Smooth muscle cell (in vitro differentiated cells): ENCODE results near the gene PLB1. TPM values are rescaled to one million over a fixed set of nuclear protein-coding genes. Genes with fewer than 3 reads are reported as not detected.
A peak's percentile ranks its signal among the peaks of the same experiment; 100 is the strongest.

Experiments used
- DNase-seq: peaks from one replicate; lab custom pipeline; 2025; ENCODE audit not compliant: unreplicated experiment; lab: John Stamatoyannopoulos, UW
- H2AFZ ChIP-seq: fragments of 200-600 bp; sonication (generic); 2 replicates; pipeline ENCODE4 v1.6.0; 2016; ENCODE audit warnings: antibody characterized with exemption, low read depth, mild to moderate bottlenecking
- H3F3A ChIP-seq: fragments of 200-600 bp; sonication (generic); 2 replicates; pipeline ENCODE4 v1.6.0; 2017; ENCODE audit warnings: antibody characterized with exemption, low read depth
- H3K27ac ChIP-seq: fragments of 200-600 bp; sonication (generic); 2 replicates; pipeline ENCODE4 v1.5.1; 2016; ENCODE audit warnings: low read depth, mild to moderate bottlenecking
- H3K27me3 ChIP-seq: fragments of 200-600 bp; sonication (generic); 2 replicates; pipeline ENCODE4 v1.6.1; 2016; ENCODE audit warnings: low read depth, mild to moderate bottlenecking
- H3K36me3 ChIP-seq: fragments of 200-600 bp; sonication (generic); 2 replicates; pipeline ENCODE4 v1.5.1; 2016; ENCODE audit warnings: low read depth
- H3K4me1 ChIP-seq: fragments of 200-600 bp; sonication (generic); 2 replicates; pipeline ENCODE4 v1.5.1; 2016; ENCODE audit warnings: low read depth
- H3K4me2 ChIP-seq: fragments of 200-600 bp; sonication (generic); 2 replicates; pipeline ENCODE4 v1.6.0; 2016; ENCODE audit warnings: mild to moderate bottlenecking
- H3K4me3 ChIP-seq: fragments of 200-600 bp; sonication (generic); 2 replicates; pipeline ENCODE4 v1.5.1; 2016; ENCODE audit warnings: mild to moderate bottlenecking
- H3K79me2 ChIP-seq: fragments of 200-600 bp; sonication (generic); 2 replicates; pipeline ENCODE4 v1.6.0; 2016; ENCODE audit warnings: low read depth, mild to moderate bottlenecking
- H3K9ac ChIP-seq: fragments of 200-600 bp; sonication (generic); 2 replicates; pipeline ENCODE4 v1.6.0; 2016; ENCODE audit warnings: low read depth
- H3K9me3 ChIP-seq: fragments of 200-600 bp; sonication (generic); replicated peaks from 2 replicates; pipeline ENCODE4 v1.5.1; 2016; ENCODE audit warnings: low read depth
- H4K20me1 ChIP-seq: fragments of 200-600 bp; sonication (generic); 2 replicates; pipeline ENCODE4 v1.6.0; 2016; ENCODE audit warnings: low read depth
- CTCF ChIP-seq: fragments of 200-600 bp; sonication (generic); IDR thresholded peaks from 2 replicates; pipeline ENCODE4 v1.5.1; 2017; ENCODE audit warnings: borderline replicate concordance, mild to moderate bottlenecking, antibody characterized with exemption; ENCODE audit not compliant: insufficient read depth, poor library complexity, severe bottlenecking
- WGBS: methylation state at CpG from one replicate; pipeline ENCODE4 v1.1.7; 2016; ENCODE audit warnings: low lambda C conversion rate; 5-methylcytosine and 5-hydroxymethylcytosine counted together
- polyA plus RNA-seq: library from polyadenylated mRNA; unstranded; fragments of >200 nt; fragmentation: Nextera tagmentation; extraction: Ambion mirVana; gene quantifications from 2 replicates; pipeline ENCODE4 v1.2.1, GENCODE V29; 2016
- total RNA-seq: library from RNA; depleted of rRNA; stranded (reverse); fragments of >200 nt; gene quantifications from 2 replicates; pipeline ENCODE4 v1.2.3, GENCODE V29; 2014

PLB1 gene
- total and polyA plus RNA-seq, 2 experiments from 2014 or later: 0.75 to 8.7 TPM

- Histone ChIP-seq H4K20me1 (no peaks in the 10 kb centered on the region), H3K4me3 (no peak overlapping the region), H3K4me2 (peak overlapping the region; percentile 40), H3F3A (peaks cover 18% of the 10 kb centered on the region), H3K9ac (no peak overlapping the region), H3K36me3 (no peaks in the 10 kb centered on the region), H3K9me3 (no peaks in the 10 kb centered on the region), H2AFZ (no peak overlapping the region), H3K4me1 (peaks cover 23% of the 10 kb centered on the region), H3K27me3 (no peaks in the 10 kb centered on the region), H3K79me2 (no peaks in the 10 kb centered on the region), H3K27ac (no peak overlapping the region)
- DNase-seq: no peak
- no peak for TF ChIP-seq CTCF
- 95% methylated on average over 4 of the region's 5 CpGs for WGBS
These were observed 130.5 kb downstream of the PLB1 start for GRCh38 chr2:28626376-28626775.

- Histone ChIP-seq H3K4me2 (peak overlapping the region; percentile 40), H3K79me2 (no peaks in the 10 kb centered on the region), H3K27me3 (no peaks in the 10 kb centered on the region), H3K9me3 (no peaks in the 10 kb centered on the region), H2AFZ (no peak overlapping the region), H3K27ac (no peak overlapping the region), H3K4me3 (no peak overlapping the region), H3K4me1 (peaks cover 19% of the 10 kb centered on the region), H3K36me3 (no peaks in the 10 kb centered on the region), H4K20me1 (no peaks in the 10 kb centered on the region), H3F3A (peaks cover 15% of the 10 kb centered on the region), H3K9ac (no peak overlapping the region)
- 62% methylated on average over 7 of the region's 7 CpGs for WGBS
- no peak for TF ChIP-seq CTCF
- DNase-seq: no peak
These were observed 131.1 kb downstream of the PLB1 start for GRCh38 chr2:28626891-28627421.

GRCh38 chr2:28627722-28628480, 132.0 kb downstream of the PLB1 start:
- Histone ChIP-seq H3K4me3 (no peak overlapping the region), H3K4me2 (no peak overlapping the region), H2AFZ (no peak overlapping the region), H3F3A (peaks cover 8% of the 10 kb centered on the region), H3K9ac (no peak overlapping the region), H3K9me3 (no peaks in the 10 kb centered on the region), H4K20me1 (no peaks in the 10 kb centered on the region), H3K27me3 (no peaks in the 10 kb centered on the region), H3K4me1 (peaks cover 17% of the 10 kb centered on the region), H3K36me3 (no peaks in the 10 kb centered on the region), H3K79me2 (no peaks in the 10 kb centered on the region), H3K27ac (no peak overlapping the region)
- 97% methylated on average over 5 of the region's 5 CpGs for WGBS
- TF ChIP-seq CTCF: no peak
- no peak for DNase-seq
